Activated CD8-positive, alpha-beta T cell treated with anti-CD3 and anti-CD28 coated beads for 36 hours (primary cell): ENCODE results near the gene GDF2. TPM values are rescaled to one million over a fixed set of nuclear protein-coding genes. Genes with fewer than 3 reads are reported as not detected.

ENCODE experiments used
- ATAC-seq: fragments of 200-7000 bp; cut with Tn5 transposase; one replicate; pipeline ENCODE4 v1.10.0; 2021; ENCODE audit warnings: mild to moderate bottlenecking, moderate library complexity
- CTCF ChIA-PET: fragments of 350-600 bp; sonication (Branson Sonifier 250); formaldehyde crosslinking; loops from one replicate; lab custom pipeline; 2021; ENCODE audit warnings: antibody characterized with exemption; lab: Charles Lee
- POLR2A ChIA-PET: fragments of 350-600 bp; sonication (Branson Sonifier 250); formaldehyde crosslinking; loops from one replicate; lab custom pipeline; 2021; ENCODE audit warnings: antibody characterized with exemption; lab: Charles Lee
- DNase-seq: peaks from one replicate; pipeline ENCODE4 v3.0.0-alpha.2; 2020
- H3K27ac Mint-ChIP-seq: one replicate; pipeline ENCODE4 v1.8.0; 2021; ENCODE audit warnings: mild to moderate bottlenecking, mixed read lengths
- H3K27me3 Mint-ChIP-seq: one replicate; pipeline ENCODE4 v1.8.0; 2021; ENCODE audit warnings: mixed read lengths
- H3K36me3 Mint-ChIP-seq: one replicate; pipeline ENCODE4 v1.8.0; 2021; ENCODE audit warnings: low read depth, mixed read lengths
- H3K4me1 Mint-ChIP-seq: one replicate; pipeline ENCODE4 v1.8.0; 2021; ENCODE audit warnings: low read depth, mixed read lengths
- H3K4me3 Mint-ChIP-seq: one replicate; pipeline ENCODE4 v1.8.0; 2021; ENCODE audit warnings: mild to moderate bottlenecking, moderate library complexity, mixed read lengths
- H3K9me3 Mint-ChIP-seq: one replicate; pipeline ENCODE4 v1.8.0; 2021; ENCODE audit warnings: mixed read lengths
- CTCF ChIP-seq: fragments of 200-600 bp; IDR thresholded peaks from one replicate; pipeline ENCODE4 v1.8.0; 2022; ENCODE audit warnings: antibody characterized with exemption, mild to moderate bottlenecking
- intact Hi-C: fragments of 100-400 bp; cut with micrococcal nuclease; formaldehyde crosslinking; loops from one replicate; pipeline ENCODE4 v1.10.0; 2022
- total RNA-seq, 2 experiments: library from RNA; stranded (reverse); gene quantifications; one replicate each; pipeline ENCODE4 v1.2.3, GENCODE V29; 2021

The GDF2 gene
- total RNA-seq, 2 experiments from 2014 or later: not detected

- H3K27me3 Mint-ChIP-seq: peaks cover 24% of the 10 kb centered on the region
- H3K27ac Mint-ChIP-seq: no peak overlapping the region
- intact Hi-C loops: no loop called here
- DNase-seq (no peak), ATAC-seq (no peak)
- no peaks in the 10 kb centered on the region for H3K9me3 Mint-ChIP-seq
- no peaks in the 10 kb centered on the region for H3K36me3 Mint-ChIP-seq
- CTCF ChIA-PET: interaction anchor here (1.6 kb wide), 1 partner anchor 13 kb away, joined by 4 read pairs; no protein-coding TSS in a partner anchor
- peaks cover 2% of the 10 kb centered on the region for H3K4me1 Mint-ChIP-seq
- POLR2A ChIA-PET: no interaction called here
- TF ChIP-seq CTCF: no peak
- no peak overlapping the region for H3K4me3 Mint-ChIP-seq
Measured at GRCh38 chr10:47374611-47375536, 52.6 kb downstream of the GDF2 start.

GRCh38 chr10:47376522-47377220 lies 54.4 kb downstream of the GDF2 start:
- CTCF ChIA-PET: interaction anchor here (0.7 to 3.0 kb wide), 2 partner anchors 14 to 36 kb away, joined by 4 to 11 read pairs; no protein-coding TSS in a partner anchor
- no peak for DNase-seq

More at GRCh38 chr10:47376522-47377220, 54.4 kb downstream of the GDF2 start:
- no peak for ATAC-seq
- Mint-ChIP-seq H3K27me3 (peaks cover 34% of the 10 kb centered on the region), H3K4me1 (peaks cover 6% of the 10 kb centered on the region), H3K4me3 (no peak overlapping the region), H3K27ac (no peak overlapping the region), H3K36me3 (no peaks in the 10 kb centered on the region), H3K9me3 (no peaks in the 10 kb centered on the region)
- POLR2A ChIA-PET: no interaction called here
- TF ChIP-seq CTCF: no peak
- intact Hi-C loops: no loop called here

Other genes with a start within 250 kb of the GDF2 start
- 1 to 10 TPM; 1.4 to 1.5 TPM for gene GDF10, start 22.3 kb upstream of the GDF2 start, total RNA-seq
- not detected for gene RBP3, start 25.9 kb downstream of the GDF2 start, total RNA-seq
- gene ZNF488, start 61.8 kb downstream of the GDF2 start, total RNA-seq: under 1 TPM; 0.36 to 0.58 TPM
- gene ANXA8, start 161.7 kb downstream of the GDF2 start, total RNA-seq: not detected
- gene FAM25G, start 169.2 kb downstream of the GDF2 start, total RNA-seq: not detected
- gene AGAP9, start 201.2 kb downstream of the GDF2 start, total RNA-seq: 1 to 10 TPM; 3.4 to 3.6 TPM